MM.1S (cell line): ENCODE measurements around the gene GPSM3.

Source experiments
- DNase-seq: peaks from one replicate; pipeline ENCODE4 v3.0.0-alpha.2; 2015
- H2AFZ ChIP-seq: fragments of 300-600 bp; sonication (generic); 2 replicates; pipeline ENCODE4 v1.6.0; 2016; ENCODE audit warnings: antibody characterized with exemption, low read length
- H3F3A ChIP-seq: fragments of 300-600 bp; sonication (generic); 2 replicates; pipeline ENCODE4 v1.6.1; 2016; ENCODE audit warnings: mild to moderate bottlenecking, antibody characterized with exemption, low read length, moderate library complexity, mixed read lengths; ENCODE audit not compliant: insufficient read depth
- H3K27ac ChIP-seq: fragments of 300-600 bp; sonication (generic); 2 replicates; pipeline ENCODE4 v1.5.1; 2016; ENCODE audit warnings: mild to moderate bottlenecking, low read length
- H3K27me3 ChIP-seq: fragments of 300-600 bp; sonication (generic); replicated peaks from 2 replicates; pipeline ENCODE4 v1.6.0; 2016; ENCODE audit warnings: low read length; ENCODE audit not compliant: insufficient read depth
- H3K36me3 ChIP-seq: fragments of 300-600 bp; sonication (generic); replicated peaks from 2 replicates; pipeline ENCODE4 v1.6.1; 2016; ENCODE audit warnings: mild to moderate bottlenecking, low read length, mixed read lengths; ENCODE audit not compliant: insufficient read depth
- H3K4me1 ChIP-seq: fragments of 300-600 bp; sonication (generic); 2 replicates; pipeline ENCODE4 v1.6.1; 2016; ENCODE audit warnings: low read length, mixed read lengths
- H3K4me2 ChIP-seq: fragments of 300-600 bp; sonication (generic); 2 replicates; pipeline ENCODE4 v1.6.0; 2016; ENCODE audit warnings: low read depth, low read length
- H3K4me3 ChIP-seq: fragments of 300-600 bp; sonication (generic); 2 replicates; pipeline ENCODE4 v1.5.1; 2016; ENCODE audit warnings: low read length, mixed read lengths
- H3K79me2 ChIP-seq: fragments of 300-600 bp; sonication (generic); 2 replicates; pipeline ENCODE4 v1.6.1; 2016; ENCODE audit warnings: mixed run types, low read length, mixed read lengths
- H3K9ac ChIP-seq: fragments of 300-600 bp; sonication (generic); 2 replicates; pipeline ENCODE4 v1.6.1; 2016; ENCODE audit warnings: low read length, mixed read lengths
- H3K9me2 ChIP-seq: fragments of 300-600 bp; sonication (generic); replicated peaks from 2 replicates; pipeline ENCODE4 v1.6.1; 2016; ENCODE audit warnings: mild to moderate bottlenecking, low read length, mixed read lengths; ENCODE audit not compliant: insufficient read depth
- H3K9me3 ChIP-seq: fragments of 300-600 bp; sonication (generic); replicated peaks from 2 replicates; pipeline ENCODE4 v1.6.1; 2016; ENCODE audit warnings: mild to moderate bottlenecking, low read length, mixed read lengths; ENCODE audit not compliant: insufficient read depth
- H4K20me1 ChIP-seq: fragments of 300-600 bp; sonication (generic); 2 replicates; pipeline ENCODE4 v1.6.1; 2016; ENCODE audit warnings: mild to moderate bottlenecking, low read length, moderate library complexity, mixed read lengths; ENCODE audit not compliant: insufficient read depth
- CTCF ChIP-seq: fragments of 300-600 bp; sonication (generic); IDR thresholded peaks from 2 replicates; pipeline ENCODE4 v1.5.1; 2016; ENCODE audit warnings: antibody characterized with exemption, low read length, mixed read lengths
- EZH2 ChIP-seq: fragments of 300-600 bp; sonication (generic); optimal IDR thresholded peaks from 2 replicates; pipeline ENCODE3; 2017; ENCODE audit warnings: low read depth, mild to moderate bottlenecking, antibody characterized with exemption, low read length, mixed read lengths
- EZH2phosphoT487 ChIP-seq: fragments of 300-600 bp; sonication (generic); IDR thresholded peaks from 2 replicates; pipeline ENCODE4 v1.6.1; 2018; ENCODE audit warnings: antibody characterized with exemption, low read length

The GPSM3 gene

DNA sequence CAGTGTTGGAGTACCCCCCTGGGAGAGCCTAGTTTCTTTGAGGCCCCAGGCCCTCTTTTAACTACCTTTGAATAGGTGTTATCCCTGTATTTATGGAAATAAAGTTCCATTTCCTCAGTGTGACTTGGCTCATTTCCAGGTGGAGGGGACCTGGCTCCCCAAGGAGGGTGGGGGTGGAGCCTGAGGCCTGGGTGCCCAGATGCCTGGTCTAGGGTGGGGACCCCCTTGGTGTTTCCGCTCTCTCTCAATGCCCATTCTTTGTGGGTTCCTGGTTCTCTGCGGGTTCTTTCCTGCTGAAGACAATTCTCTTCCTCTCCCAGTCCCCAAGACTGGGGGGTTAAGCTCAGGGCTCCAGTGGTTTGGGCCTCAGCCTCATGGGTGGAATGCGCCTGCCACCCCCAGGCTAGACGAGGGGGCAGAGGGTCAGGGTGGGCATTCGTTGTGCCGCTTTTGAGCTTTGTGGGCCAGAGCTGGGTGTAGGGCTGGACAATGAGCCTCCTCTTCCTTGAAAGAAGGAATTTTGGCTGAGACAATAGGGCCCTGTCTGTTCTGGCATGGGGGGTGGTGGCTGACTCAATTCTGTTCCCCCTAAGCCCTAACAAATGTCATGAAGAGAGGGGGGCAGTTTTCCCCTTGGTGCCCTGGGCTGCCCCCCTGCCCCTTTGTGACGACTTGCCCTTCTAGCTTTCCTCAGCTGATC, 28.7 kb downstream of the GPSM3 start:
- no peak for DNase-seq
- Histone ChIP-seq H3K79me2 (no peaks in the 10 kb centered on the region), H3K27ac (no peak overlapping the region), H2AFZ (no peak overlapping the region), H3K27me3 (no peaks in the 10 kb centered on the region), H3K9me2 (no peaks in the 10 kb centered on the region), H3K36me3 (no peaks in the 10 kb centered on the region), H4K20me1 (no peaks in the 10 kb centered on the region), H3K4me3 (no peak overlapping the region), H3K4me2 (no peak overlapping the region), H3K9ac (no peak overlapping the region), H3F3A (no peaks in the 10 kb centered on the region), H3K9me3 (no peaks in the 10 kb centered on the region), H3K4me1 (no peaks in the 10 kb centered on the region)
- no peak for TF ChIP-seq CTCF
- no peak for TF ChIP-seq EZH2
- TF ChIP-seq EZH2phosphoT487 = no peak

DNA sequence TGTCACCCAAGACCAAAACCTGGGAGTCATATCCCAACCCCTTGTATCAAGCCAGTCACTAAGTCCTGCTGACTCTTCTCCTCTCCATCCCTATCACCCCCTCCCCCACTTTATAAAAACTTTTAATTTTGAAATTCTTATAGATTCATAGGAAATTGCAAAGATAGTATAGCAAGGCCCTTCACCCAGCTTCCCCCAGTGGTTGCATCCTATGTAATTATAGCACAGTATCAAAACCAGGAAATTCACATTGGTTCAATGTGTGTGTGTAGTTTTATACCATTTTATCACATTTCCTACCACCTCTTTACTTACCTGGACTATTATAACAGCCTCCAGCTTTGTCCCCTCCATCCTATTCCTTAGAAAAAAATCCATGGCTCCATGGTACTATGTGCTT, 34.4 kb downstream of the GPSM3 start:
- H3K9me3 ChIP-seq = no peaks in the 10 kb centered on the region
- H3K9me2 ChIP-seq = no peaks in the 10 kb centered on the region
- H3K79me2 ChIP-seq = no peaks in the 10 kb centered on the region
- peaks cover 12% of the 10 kb centered on the region for H3K27me3 ChIP-seq
- no peak overlapping the region for H3K4me3 ChIP-seq
- no peak overlapping the region for H3K27ac ChIP-seq
- no peak for DNase-seq
- 0 out of 2 replicates have a peak, but pooled peaks cover 4% of the 10 kb centered on the region for H3K4me1 ChIP-seq
- H2AFZ ChIP-seq = no peak overlapping the region
- no peaks in the 10 kb centered on the region for H3F3A ChIP-seq
- no peaks in the 10 kb centered on the region for H3K36me3 ChIP-seq
- H3K4me2 ChIP-seq = no peak overlapping the region
- no peak for TF ChIP-seq CTCF
- TF ChIP-seq EZH2 = no peak
- no peak for TF ChIP-seq EZH2phosphoT487
- H4K20me1 ChIP-seq = no peaks in the 10 kb centered on the region
- no peak overlapping the region for H3K9ac ChIP-seq

DNA sequence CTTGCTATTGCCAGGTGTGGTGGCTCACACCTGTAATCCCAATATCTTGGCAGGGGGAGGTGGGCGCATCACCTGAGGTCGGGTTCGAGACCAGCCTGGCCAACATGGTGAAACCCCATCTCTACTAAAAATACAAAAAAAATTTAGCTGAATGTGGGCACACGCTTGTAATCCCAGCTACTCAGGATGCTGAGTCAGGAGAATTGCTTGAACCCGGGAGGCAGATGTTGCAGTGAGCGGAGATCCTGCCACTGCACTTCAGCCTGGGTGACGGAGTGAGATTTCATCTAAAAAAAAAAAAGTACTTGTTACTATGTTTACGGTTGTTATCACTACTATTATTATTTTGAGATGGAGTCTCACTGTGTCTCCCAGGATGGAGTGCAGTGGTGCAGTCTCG, 35.6 kb downstream of the GPSM3 start:
- Histone ChIP-seq H3K4me2 (no peak overlapping the region), H3K79me2 (no peaks in the 10 kb centered on the region), H3K36me3 (no peaks in the 10 kb centered on the region), H2AFZ (no peak overlapping the region), H3K9ac (no peak overlapping the region), H3K27ac (no peak overlapping the region), H3K4me1 (0 out of 2 replicates have a peak, but pooled peaks cover 4% of the 10 kb centered on the region), H3F3A (no peaks in the 10 kb centered on the region), H3K9me3 (no peaks in the 10 kb centered on the region), H4K20me1 (no peaks in the 10 kb centered on the region), H3K4me3 (no peak overlapping the region), H3K27me3 (peaks cover 24% of the 10 kb centered on the region), H3K9me2 (no peaks in the 10 kb centered on the region)
- no peak for DNase-seq
- TF ChIP-seq EZH2phosphoT487 (no peak), CTCF (no peak), EZH2 (no peak)
